Stimulated activated memory B cell treated with anti-CD40 and anti-IgM and Interleukin-4, amounts not matched to agents 10 μg/mL and 1 μg/mL and 100 μg/mL, for 72 hours (primary cell): ENCODE measurements around the gene L3MBTL1.
"Not testable (repeated sequence)": the region's sequence is repeated elsewhere in the genome, so short reads cannot be mapped to it uniquely, and the experiment has no call there.

Experiments
- ATAC-seq: fragments of 150-1000 bp; cut with Tn5 transposase; 2 replicates; pipeline ENCODE4 v1.10.0; 2021
- H3K27ac Mint-ChIP-seq: one replicate; pipeline ENCODE4 v1.8.0; 2022; ENCODE audit warnings: mild to moderate bottlenecking, mixed read lengths
- H3K27me3 Mint-ChIP-seq: one replicate; pipeline ENCODE4 v1.8.0; 2022; ENCODE audit warnings: mixed read lengths
- H3K36me3 Mint-ChIP-seq: one replicate; pipeline ENCODE4 v1.8.0; 2022; ENCODE audit warnings: mixed read lengths
- H3K4me1 Mint-ChIP-seq: one replicate; pipeline ENCODE4 v1.8.0; 2022; ENCODE audit warnings: mixed read lengths
- H3K4me3 Mint-ChIP-seq: one replicate; pipeline ENCODE4 v1.8.0; 2022; ENCODE audit warnings: mild to moderate bottlenecking, moderate library complexity, mixed read lengths
- H3K9me3 Mint-ChIP-seq: one replicate; pipeline ENCODE4 v1.8.0; 2022; ENCODE audit warnings: mixed read lengths

The L3MBTL1 gene

DNA sequence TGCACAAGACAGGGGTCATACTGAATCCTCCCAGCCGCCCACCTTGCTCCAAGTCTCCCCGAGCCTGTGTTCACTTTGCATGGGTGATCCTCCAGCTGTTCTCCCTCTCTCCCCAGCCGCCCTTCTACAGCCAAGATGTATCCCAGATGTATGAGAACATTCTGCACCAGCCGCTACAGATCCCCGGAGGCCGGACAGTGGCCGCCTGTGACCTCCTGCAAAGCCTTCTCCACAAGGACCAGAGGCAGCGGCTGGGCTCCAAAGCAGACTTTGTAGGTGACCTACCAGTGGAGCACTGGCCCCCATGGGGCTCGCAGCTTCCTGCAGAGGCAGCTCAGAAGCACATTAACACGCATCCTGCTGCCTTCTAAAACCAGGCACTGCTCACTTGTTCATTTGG is 68.6 kb downstream of the L3MBTL1 start:
- Mint-ChIP-seq H3K9me3 (no peaks in the 10 kb centered on the region), H3K4me1 (no peaks in the 10 kb centered on the region), H3K27me3 (no peaks in the 10 kb centered on the region), H3K36me3 (no peaks in the 10 kb centered on the region), H3K27ac (no peak overlapping the region), H3K4me3 (no peak overlapping the region)
- no peak for ATAC-seq

DNA sequence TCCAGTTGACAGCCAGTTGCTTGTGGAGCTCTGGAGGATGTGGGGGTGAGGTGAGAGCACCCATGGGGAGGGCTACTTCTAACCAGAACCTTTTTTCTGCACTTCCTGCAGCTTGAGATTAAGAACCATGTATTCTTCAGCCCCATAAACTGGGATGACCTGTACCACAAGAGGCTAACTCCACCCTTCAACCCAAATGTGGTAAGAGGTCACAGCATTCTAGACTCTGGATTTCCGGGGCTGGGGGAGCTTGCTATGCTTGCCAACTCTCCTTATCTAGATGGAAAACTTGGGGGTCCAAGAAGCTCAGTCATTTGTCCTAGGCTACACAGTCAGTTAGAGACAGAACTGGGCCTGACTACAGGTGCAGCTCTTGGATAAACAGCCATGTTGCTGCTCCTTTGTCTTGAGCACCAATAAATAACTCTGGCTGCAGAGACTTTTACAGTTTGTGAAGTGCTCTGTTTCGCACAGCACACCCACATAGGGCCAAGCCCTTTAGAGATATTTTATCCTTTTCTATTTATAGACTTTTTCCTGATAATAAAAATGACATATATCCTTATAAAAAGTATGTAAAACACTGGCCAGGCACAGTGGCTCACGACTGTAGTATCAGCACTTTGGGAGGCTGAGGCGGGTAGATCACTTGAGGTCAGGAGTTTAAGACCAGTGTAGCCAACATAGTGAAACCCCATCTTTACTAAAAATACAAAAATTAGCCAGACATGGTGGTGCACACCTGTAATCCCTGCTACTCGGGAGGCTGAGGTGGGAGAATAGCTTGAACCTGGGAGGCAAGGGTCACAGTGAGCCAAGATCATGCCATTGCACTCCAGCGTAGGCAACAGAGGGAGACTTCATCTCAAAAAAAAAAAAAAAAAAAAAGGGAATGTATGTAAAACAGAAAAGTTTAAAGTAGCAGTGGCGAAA is 72.6 kb downstream of the L3MBTL1 start:
- Mint-ChIP-seq H3K9me3 (no peaks in the 10 kb centered on the region), H3K4me3 (no peak overlapping the region), H3K27ac (no peak overlapping the region), H3K27me3 (no peaks in the 10 kb centered on the region), H3K4me1 (no peaks in the 10 kb centered on the region), H3K36me3 (no peaks in the 10 kb centered on the region)
- no peak for ATAC-seq

DNA sequence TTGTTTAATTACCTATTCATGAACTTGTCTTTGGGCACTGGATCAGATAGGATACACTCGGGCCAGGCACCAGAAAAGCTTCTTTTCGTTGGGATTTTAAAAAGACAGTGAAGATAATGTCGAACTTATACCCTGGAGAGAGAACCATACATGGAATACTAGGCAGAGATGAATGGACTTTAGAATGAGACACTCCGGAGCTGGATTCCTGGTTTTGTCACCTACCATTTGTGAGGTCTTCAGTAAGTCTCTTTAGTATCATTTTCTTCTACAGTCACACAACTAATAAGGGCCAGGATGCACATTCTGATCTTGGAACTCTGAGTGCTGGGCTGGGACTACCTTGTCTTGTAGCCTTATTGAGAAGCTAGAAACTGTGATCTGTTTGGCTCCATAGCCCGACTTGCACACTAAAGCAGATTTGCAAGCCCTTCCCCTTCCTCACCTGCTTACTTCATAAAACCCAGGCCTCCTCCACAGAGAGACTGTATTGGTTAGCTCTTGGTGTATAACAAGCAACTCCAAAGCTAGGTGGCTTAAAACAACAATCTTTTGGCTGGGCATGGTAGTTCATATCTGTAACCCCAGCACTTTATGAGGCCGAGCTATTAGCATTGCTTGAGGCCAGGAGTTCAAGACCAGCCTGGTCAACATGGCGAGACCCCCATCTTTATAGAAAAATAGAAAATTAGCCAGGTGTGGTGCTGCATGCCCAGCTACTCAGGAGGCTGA is 75.8 kb downstream of the L3MBTL1 start:
- no peaks in the 10 kb centered on the region for H3K9me3 Mint-ChIP-seq
- no peak overlapping the region for H3K27ac Mint-ChIP-seq
- H3K27me3 Mint-ChIP-seq, result no peaks in the 10 kb centered on the region
- H3K36me3 Mint-ChIP-seq, result no peaks in the 10 kb centered on the region
- no peaks in the 10 kb centered on the region for H3K4me1 Mint-ChIP-seq
- H3K4me3 Mint-ChIP-seq, result no peak overlapping the region
- no peak for ATAC-seq

DNA sequence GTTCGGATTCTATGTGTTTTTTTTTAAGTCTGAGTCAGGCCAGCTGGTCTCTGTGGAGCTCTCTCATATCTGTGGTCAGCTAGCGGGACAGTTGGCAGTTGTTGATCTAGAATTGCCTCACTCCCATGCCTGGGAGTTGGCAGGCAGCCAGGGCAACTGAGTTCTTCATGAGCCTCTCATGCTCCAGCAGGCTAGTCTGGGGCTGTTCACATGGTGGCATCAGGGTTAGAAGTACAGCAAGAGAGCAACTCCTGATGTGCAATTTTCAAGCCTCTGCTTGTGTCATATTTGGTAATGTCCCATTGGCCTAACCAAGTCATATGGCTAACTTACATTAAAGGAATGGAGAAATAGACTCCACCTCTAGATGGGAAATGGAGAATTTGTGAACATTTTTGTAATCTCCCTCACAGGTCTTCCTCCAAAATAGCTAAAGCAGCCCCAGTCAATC is 76.5 kb downstream of the L3MBTL1 start:
- no peak overlapping the region for H3K4me3 Mint-ChIP-seq
- no peaks in the 10 kb centered on the region for H3K36me3 Mint-ChIP-seq
- H3K9me3 Mint-ChIP-seq, result no peaks in the 10 kb centered on the region
- no peaks in the 10 kb centered on the region for H3K4me1 Mint-ChIP-seq
- no peaks in the 10 kb centered on the region for H3K27me3 Mint-ChIP-seq
- no peak overlapping the region for H3K27ac Mint-ChIP-seq
- ATAC-seq, result no peak

DNA sequence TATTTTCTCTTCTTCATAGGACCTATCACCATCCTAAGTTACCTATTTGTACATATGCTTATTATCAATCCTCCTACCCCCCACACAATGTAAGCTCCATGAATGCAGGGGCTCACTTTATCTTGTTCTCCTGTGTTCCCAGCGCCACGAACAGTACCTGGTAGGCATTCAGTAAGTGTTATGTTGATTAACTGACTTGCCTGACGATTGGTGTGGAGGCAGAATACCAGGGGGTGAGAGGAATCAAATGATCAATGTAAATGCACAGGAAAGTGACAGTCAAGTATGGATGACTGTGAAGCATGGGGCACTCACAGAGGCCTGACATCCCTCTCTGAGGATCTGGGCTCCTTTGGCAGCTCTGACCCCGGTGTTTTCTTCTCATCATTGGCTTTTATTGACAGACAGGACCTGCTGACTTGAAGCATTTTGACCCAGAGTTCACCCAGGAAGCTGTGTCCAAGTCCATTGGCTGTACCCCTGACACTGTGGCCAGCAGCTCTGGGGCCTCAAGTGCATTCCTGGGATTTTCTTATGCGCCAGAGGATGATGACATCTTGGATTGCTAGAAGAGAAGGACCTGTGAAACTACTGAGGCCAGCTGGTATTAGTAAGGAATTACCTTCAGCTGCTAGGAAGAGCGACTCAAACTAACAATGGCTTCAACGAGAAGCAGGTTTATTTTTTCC is 77.1 kb downstream of the L3MBTL1 start:
- Mint-ChIP-seq H3K27me3 (no peaks in the 10 kb centered on the region), H3K4me1 (peaks cover under 1% of the 10 kb centered on the region), H3K4me3 (no peak overlapping the region), H3K9me3 (no peaks in the 10 kb centered on the region), H3K27ac (no peak overlapping the region), H3K36me3 (no peaks in the 10 kb centered on the region)
- no peak for ATAC-seq

DNA sequence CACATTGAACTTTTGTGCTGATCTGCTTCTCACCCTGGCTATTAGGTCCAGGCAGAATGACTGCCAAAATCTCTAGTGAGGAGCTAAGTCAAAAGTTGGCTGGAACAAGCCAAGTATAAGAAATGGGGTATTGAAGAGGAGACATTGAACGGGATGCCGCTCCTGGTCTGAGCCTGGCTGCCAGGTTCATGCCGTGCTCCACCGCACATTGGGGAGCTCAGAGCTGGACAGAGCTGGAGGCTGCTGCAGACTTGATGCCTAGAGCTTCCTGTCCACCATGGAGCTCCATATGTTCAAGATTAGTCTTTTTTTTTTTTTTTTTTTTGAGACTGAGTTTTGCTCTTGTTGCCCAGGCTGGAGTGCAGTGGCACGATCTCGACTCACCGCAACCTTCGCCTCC is 79.1 kb downstream of the L3MBTL1 start:
- Mint-ChIP-seq H3K27me3 (no peaks in the 10 kb centered on the region), H3K27ac (no peak overlapping the region), H3K36me3 (no peaks in the 10 kb centered on the region), H3K4me3 (no peak overlapping the region), H3K9me3 (no peaks in the 10 kb centered on the region), H3K4me1 (peaks cover 16% of the 10 kb centered on the region)
- no peak for ATAC-seq

DNA sequence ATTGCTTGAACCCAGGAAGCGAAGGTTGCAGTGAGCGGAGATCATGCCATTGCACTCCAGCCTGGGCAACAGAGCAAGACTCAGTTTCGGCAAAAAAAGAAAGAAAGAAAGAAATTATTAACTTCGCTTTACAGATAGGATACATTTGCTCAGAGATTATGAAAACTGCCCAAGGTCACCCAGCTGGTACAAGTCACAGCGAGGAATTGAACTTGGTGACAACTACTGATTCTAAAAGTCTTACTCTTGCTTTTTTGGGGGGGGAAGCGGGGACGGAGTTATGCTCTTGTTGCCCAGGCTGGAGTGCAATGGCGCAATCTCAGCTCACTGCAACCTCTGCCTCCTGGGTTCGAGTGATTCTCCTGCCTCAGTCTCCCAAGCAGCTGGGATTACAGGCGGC is 81.0 kb downstream of the L3MBTL1 start:
- not testable (repeated sequence) for H3K9me3 Mint-ChIP-seq, H3K4me3 Mint-ChIP-seq, H3K36me3 Mint-ChIP-seq, ATAC-seq, H3K27ac Mint-ChIP-seq, H3K27me3 Mint-ChIP-seq
- H3K4me1 Mint-ChIP-seq, result peaks cover 16% of the 10 kb centered on the region

DNA sequence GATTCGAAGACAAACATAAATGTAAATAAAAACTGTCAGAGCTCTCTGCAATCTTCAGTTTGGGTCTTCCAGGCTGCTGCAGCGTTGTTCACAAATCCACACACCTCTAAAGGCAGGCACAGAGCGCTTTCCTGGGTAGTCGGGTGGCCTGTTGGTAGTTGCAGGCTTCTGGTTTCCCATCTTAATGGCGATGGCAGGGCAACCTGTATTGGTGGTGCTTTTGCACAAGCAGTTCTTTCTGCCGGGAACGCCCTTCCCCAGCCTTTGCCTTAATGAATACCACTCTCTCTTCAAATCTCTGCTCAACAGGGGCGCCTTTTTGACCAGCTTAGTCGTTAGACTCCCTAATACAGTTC is 82.5 kb downstream of the L3MBTL1 start:
- H3K36me3 Mint-ChIP-seq, result peaks cover 11% of the 10 kb centered on the region
- no peak for ATAC-seq
- H3K4me1 Mint-ChIP-seq, result peaks cover 16% of the 10 kb centered on the region
- H3K4me3 Mint-ChIP-seq, result peak overlapping the region; percentile 94
- no peaks in the 10 kb centered on the region for H3K9me3 Mint-ChIP-seq
- H3K27me3 Mint-ChIP-seq, result no peaks in the 10 kb centered on the region
- peak overlapping the region; percentile 93 for H3K27ac Mint-ChIP-seq

DNA sequence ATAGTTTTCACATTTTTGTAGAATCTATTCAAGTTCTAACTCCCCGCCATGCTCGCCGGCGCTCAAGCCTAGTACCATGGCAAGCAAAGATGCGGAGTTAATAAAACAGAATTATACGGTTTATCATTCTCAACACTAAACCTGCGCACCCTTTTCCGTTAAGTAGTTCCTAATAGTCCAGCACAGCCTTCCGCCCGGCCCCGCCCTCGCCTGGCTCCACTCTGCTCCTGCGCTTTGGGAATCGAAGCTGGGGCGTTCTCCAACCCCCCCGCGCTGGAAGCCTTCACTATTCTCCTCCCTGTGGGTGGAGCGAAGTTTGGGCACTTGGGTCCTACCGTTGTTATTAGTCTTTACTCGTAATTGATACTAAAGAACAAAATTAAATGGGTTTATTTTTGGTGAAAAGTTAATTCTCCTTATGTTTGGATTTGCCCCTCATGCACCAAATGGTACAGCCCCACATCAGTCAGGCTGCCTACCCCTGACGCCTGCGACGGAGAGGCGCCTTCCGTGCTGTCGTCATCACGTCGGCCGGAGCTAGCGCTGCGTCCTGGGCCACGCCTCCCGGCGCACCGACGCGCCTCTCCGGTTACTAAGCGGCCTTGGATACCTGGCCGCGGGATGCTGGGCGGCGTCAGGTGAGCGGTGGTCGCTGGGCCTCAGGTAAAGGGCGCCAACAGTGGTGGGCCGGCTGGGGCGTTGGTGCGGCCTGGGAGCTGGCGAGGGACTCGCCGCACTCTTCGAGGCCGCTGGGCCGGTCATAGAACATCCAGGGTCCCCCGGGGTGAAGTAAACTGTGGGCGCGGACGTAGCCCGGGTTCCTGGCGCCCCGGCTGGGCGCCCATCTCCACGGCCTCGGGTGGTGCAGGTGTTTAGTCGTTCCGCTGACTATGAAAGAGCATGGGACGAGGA is 83.2 kb downstream of the L3MBTL1 start, which contains the start of gene IFT52:
TSS of gene IFT52 (plus strand) at position 546 of the 912 bp plus-strand sequence. CDS start 3,762 bp downstream, outside the sequence.
- Mint-ChIP-seq H3K27me3 (no peaks in the 10 kb centered on the region), H3K27ac (peak within 1 kb of the TSS; percentile 93), H3K9me3 (no peaks in the 10 kb centered on the region), H3K4me1 (peaks cover 16% of the 10 kb centered on the region), H3K36me3 (peaks cover 11% of the 10 kb centered on the region), H3K4me3 (peak within 1 kb of the TSS; percentile 94)
- ATAC-seq, result peak; percentile 100
